Suprapubic skin (tissue), 4 donors: Measurements from ENCODE around the gene NGF. TPM values are rescaled to one million over a fixed set of nuclear protein-coding genes. Genes with fewer than 3 reads are reported as not detected.

Source experiments
- DNase-seq, 2 donors: peaks; one replicate each; pipeline ENCODE4 v3.0.0-alpha.2; 2019; ENCODE audit warnings: low spot score in 2 of 2
- H3K27ac ChIP-seq: fragments of 200-600 bp; sonication (generic); one replicate; pipeline ENCODE4 v1.5.1; 2019
- H3K27me3 ChIP-seq: fragments of 200-600 bp; sonication (generic); one replicate; pipeline ENCODE4 v1.5.1; 2019
- H3K36me3 ChIP-seq: fragments of 200-600 bp; sonication (generic); one replicate; pipeline ENCODE4 v1.5.1; 2019
- H3K4me1 ChIP-seq: fragments of 200-600 bp; sonication (generic); one replicate; pipeline ENCODE4 v1.5.1; 2019
- H3K4me3 ChIP-seq: fragments of 200-600 bp; sonication (generic); one replicate; pipeline ENCODE4 v1.5.1; 2019; ENCODE audit warnings: mild to moderate bottlenecking
- H3K9me3 ChIP-seq: fragments of 200-600 bp; sonication (generic); one replicate; pipeline ENCODE4 v1.5.1; 2019
- CTCF ChIP-seq, 2 donors: fragments of 200-600 bp in 1 of 2; fragments of 450-650 bp in 1 of 2; sonication (generic) in 1 of 2; IDR thresholded peaks; one replicate each; pipeline ENCODE4 v1.5.1; 2016 to 2019; ENCODE audit warnings: antibody characterized with exemption in 2 of 2, mild to moderate bottlenecking in 1 of 2, moderate library complexity in 1 of 2
- EP300 ChIP-seq: sonication (generic); formaldehyde crosslinking; IDR thresholded peaks from one replicate; pipeline ENCODE4 v1.6.1; 2017; ENCODE audit warnings: antibody characterized with exemption
- POLR2A ChIP-seq, 2 donors: fragments of 450-650 bp; IDR thresholded peaks; one replicate each; pipeline ENCODE4 v1.6.1; 2017; ENCODE audit warnings: antibody characterized with exemption in 2 of 2, mild to moderate bottlenecking in 2 of 2, moderate library complexity in 2 of 2
- POLR2AphosphoS5 ChIP-seq, 3 donors: sonication (generic); formaldehyde crosslinking; IDR thresholded peaks; one replicate each; pipeline ENCODE4 v1.6.1; 2017; ENCODE audit warnings: antibody characterized with exemption in 3 of 3
- WGBS: methylation state at CpG from one replicate; pipeline ENCODE4 v1.1.5; 2018; 5-methylcytosine and 5-hydroxymethylcytosine counted together
- total RNA-seq, 4 donors: library from RNA; depleted of rRNA; stranded (reverse); fragments of >200 nt; gene quantifications; one replicate each; pipeline ENCODE4 v1.1.0, GENCODE V29; 2016

NGF gene
- total RNA-seq, 4 donors from 2014 or later = 0.80 TPM; not detected in 3

- 39% methylated on average over 9 of the region's 9 CpGs for WGBS
- TF ChIP-seq POLR2AphosphoS5 (IDR thresholded peaks at IDR 0.05) (no peak), POLR2A (IDR thresholded peaks at IDR 0.05) (no peak), CTCF (IDR thresholded peaks at IDR 0.05) (no peak), EP300 (no peak)
- H3K4me1 ChIP-seq = peaks cover 26% of the 10 kb centered on the region
- no peak for DNase-seq
- peak overlapping the region; percentile 70 for H3K27ac ChIP-seq
- no peaks in the 10 kb centered on the region for H3K27me3 ChIP-seq
- no peak overlapping the region for H3K4me3 ChIP-seq
- H3K9me3 ChIP-seq = no peaks in the 10 kb centered on the region
- H3K36me3 ChIP-seq = no peaks in the 10 kb centered on the region
Observed at GRCh38 chr1:115302390-115302961, 35.6 kb downstream of the NGF start.

GRCh38 chr1:115301438-115302020 lies 36.5 kb downstream of the NGF start:
- 47% methylated on average over 8 of the region's 8 CpGs for WGBS
- H3K27ac ChIP-seq = no peak overlapping the region
- H3K4me3 ChIP-seq = no peak overlapping the region
- H3K36me3 ChIP-seq = no peaks in the 10 kb centered on the region
- H3K4me1 ChIP-seq = peaks cover 26% of the 10 kb centered on the region
- DNase-seq = no peak
- H3K27me3 ChIP-seq = no peaks in the 10 kb centered on the region
- TF ChIP-seq POLR2A (IDR thresholded peaks at IDR 0.05) = no peak
- TF ChIP-seq CTCF (IDR thresholded peaks at IDR 0.05) = no peak
- TF ChIP-seq POLR2AphosphoS5 (IDR thresholded peaks at IDR 0.05) = no peak
- no peak for TF ChIP-seq EP300
- no peaks in the 10 kb centered on the region for H3K9me3 ChIP-seq

GRCh38 chr1:115300087-115300876 lies 37.8 kb downstream of the NGF start:
- Histone ChIP-seq H3K27ac (no peak overlapping the region), H3K27me3 (no peaks in the 10 kb centered on the region), H3K4me1 (peaks cover 26% of the 10 kb centered on the region), H3K9me3 (no peaks in the 10 kb centered on the region), H3K36me3 (no peaks in the 10 kb centered on the region), H3K4me3 (no peak overlapping the region)
- no peak for DNase-seq
- 54% methylated on average over 8 of the region's 8 CpGs for WGBS
- TF ChIP-seq POLR2AphosphoS5 (IDR thresholded peaks at IDR 0.05) (no peak), POLR2A (IDR thresholded peaks at IDR 0.05) (no peak), CTCF (IDR thresholded peaks at IDR 0.05) (no peak), EP300 (no peak)

GRCh38 chr1:115299266-115299665 lies 38.8 kb downstream of the NGF start:
- Histone ChIP-seq H3K27ac (no peak overlapping the region), H3K4me1 (peaks cover 26% of the 10 kb centered on the region), H3K4me3 (no peak overlapping the region), H3K27me3 (no peaks in the 10 kb centered on the region), H3K36me3 (no peaks in the 10 kb centered on the region), H3K9me3 (no peaks in the 10 kb centered on the region)
- no peak for TF ChIP-seq EP300
- WGBS = 81% methylated on average over 2 of the region's 2 CpGs
- DNase-seq = no peak

GRCh38 chr1:115296981-115297380 lies 41.1 kb downstream of the NGF start:
- WGBS = 79% methylated on average over 2 of the region's 2 CpGs
- no peaks in the 10 kb centered on the region for H3K36me3 ChIP-seq
- H3K27ac ChIP-seq = no peak overlapping the region
- TF ChIP-seq POLR2AphosphoS5 (IDR thresholded peaks at IDR 0.05) (no peak), CTCF (IDR thresholded peaks at IDR 0.05) (no peak), EP300 (no peak), POLR2A (IDR thresholded peaks at IDR 0.05) (no peak)
- no peaks in the 10 kb centered on the region for H3K27me3 ChIP-seq
- DNase-seq = no peak
- H3K9me3 ChIP-seq = no peaks in the 10 kb centered on the region
- no peak overlapping the region for H3K4me3 ChIP-seq
- H3K4me1 ChIP-seq = peaks cover 30% of the 10 kb centered on the region
